GM18909 (cell line): ENCODE data around the gene PDE6D.
"Not testable (repeated sequence)": the region's sequence is repeated elsewhere in the genome, so short reads cannot be mapped to it uniquely, and the experiment has no call there.

ENCODE experiments used
- ATAC-seq: cut with Tn5 transposase; IDR thresholded peaks from one replicate; pipeline ENCODE4 v1.9.1; 2021; ENCODE audit warnings: mild to moderate bottlenecking; ENCODE audit not compliant: unreplicated experiment, poor library complexity

Gene PDE6D

GRCh38 chr2:231780123-231780908 lies 766 bp downstream of the PDE6D start:
- ATAC-seq = no peak

GRCh38 chr2:231769170-231770136 lies 11.6 kb downstream of the PDE6D start:
- no peak for ATAC-seq

- peak; percentile 42 for ATAC-seq
Measured at GRCh38 chr2:231765496-231765929, 15.6 kb downstream of the PDE6D start.

- ATAC-seq = no peak
Measured at GRCh38 chr2:231764760-231765159, 16.3 kb downstream of the PDE6D start.

- ATAC-seq = no peak
Measured at GRCh38 chr2:231764124-231764523, 17.0 kb downstream of the PDE6D start.

GRCh38 chr2:231761735-231762134 lies 19.3 kb downstream of the PDE6D start:
- no peak for ATAC-seq

GRCh38 chr2:231752061-231752460 lies 29.0 kb downstream of the PDE6D start:
- no peak for ATAC-seq

- ATAC-seq = no peak
Measured at GRCh38 chr2:231751042-231751815, 29.9 kb downstream of the PDE6D start.

- ATAC-seq = not testable (repeated sequence)
Measured at GRCh38 chr2:231749016-231749415, 32.1 kb downstream of the PDE6D start.

- ATAC-seq = not testable (repeated sequence)
Measured at GRCh38 chr2:231748153-231748896, 32.8 kb downstream of the PDE6D start.

GRCh38 chr2:231745303-231746038 lies 35.6 kb downstream of the PDE6D start:
- ATAC-seq = no peak

GRCh38 chr2:231743376-231744116 lies 37.5 kb downstream of the PDE6D start:
- no peak for ATAC-seq

GRCh38 chr2:231737761-231738160 lies 43.3 kb downstream of the PDE6D start:
- no peak for ATAC-seq

GRCh38 chr2:231732604-231733003 lies 48.5 kb downstream of the PDE6D start:
- no peak for ATAC-seq

- no peak for ATAC-seq
Measured at GRCh38 chr2:231727621-231728020, 53.5 kb downstream of the PDE6D start.

- ATAC-seq = no peak
Measured at GRCh38 chr2:231726276-231726675, 54.8 kb downstream of the PDE6D start.

GRCh38 chr2:231725476-231725875 lies 55.6 kb downstream of the PDE6D start:
- ATAC-seq = no peak

GRCh38 chr2:231722721-231723307 lies 58.3 kb downstream of the PDE6D start:
- ATAC-seq = no peak
